HG02571 (cell line): Measurements from ENCODE around the gene MORN1.

Source experiments
- ATAC-seq: cut with Tn5 transposase; IDR thresholded peaks from one replicate; pipeline ENCODE4 v1.9.1; 2021; ENCODE audit warnings: mild to moderate bottlenecking, moderate library complexity; ENCODE audit not compliant: unreplicated experiment

Gene MORN1

GRCh38 chr1:2405588-2406295, 14.4 kb upstream of the MORN1 start:
- ATAC-seq: no peak

GRCh38 chr1:2404890-2405511, 13.6 kb upstream of the MORN1 start:
- ATAC-seq: no peak

GRCh38 chr1:2404142-2404889, 13.0 kb upstream of the MORN1 start:
- no peak for ATAC-seq

- ATAC-seq: no peak
Observed at GRCh38 chr1:2403273-2403672, 11.9 kb upstream of the MORN1 start.

GRCh38 chr1:2402420-2402819, 11.1 kb upstream of the MORN1 start:
- no peak for ATAC-seq

- no peak for ATAC-seq
Observed at GRCh38 chr1:2400950-2401649, 9.7 kb upstream of the MORN1 start.

GRCh38 chr1:2400576-2400909, 9.2 kb upstream of the MORN1 start:
- ATAC-seq: no peak

GRCh38 chr1:2399890-2400575, 8.7 kb upstream of the MORN1 start:
- no peak for ATAC-seq

GRCh38 chr1:2398871-2399270, 7.5 kb upstream of the MORN1 start:
- no peak for ATAC-seq

GRCh38 chr1:2397007-2397679, 5.8 kb upstream of the MORN1 start:
- ATAC-seq: no peak

- ATAC-seq: no peak
Observed at GRCh38 chr1:2396476-2396875, 5.1 kb upstream of the MORN1 start.

GRCh38 chr1:2396059-2396458, 4.7 kb upstream of the MORN1 start:
- ATAC-seq: no peak

- ATAC-seq: no peak
Observed at GRCh38 chr1:2395245-2395644, 3.9 kb upstream of the MORN1 start.

- no peak for ATAC-seq
Observed at GRCh38 chr1:2394761-2395160, 3.4 kb upstream of the MORN1 start.

- no peak for ATAC-seq
Observed at GRCh38 chr1:2394220-2394619, 2.9 kb upstream of the MORN1 start.

GRCh38 chr1:2393471-2393877, 2.1 kb upstream of the MORN1 start:
- no peak for ATAC-seq

- ATAC-seq: no peak
Observed at GRCh38 chr1:2392686-2393085, 1.3 kb upstream of the MORN1 start.

- ATAC-seq: peak; percentile 17
Observed at GRCh38 chr1:2391931-2392509, 666 bp upstream of the MORN1 start.

- no peak for ATAC-seq
Observed at GRCh38 chr1:2389644-2390043, 1.7 kb downstream of the MORN1 start.
